ENCODE results near the gene SAFB.

Gene SAFB

GRCh38 chr19:5622465-5623396 is at the start of gene SAFB, which contains the start of gene SAFB2:
Gene SAFB, plus strand, starts transcription at chr19:5623083. Its CDS starts 123 bp downstream, at chr19:5623206.
Gene SAFB2, minus strand, starts transcription at chr19:5622776. Its CDS starts 61 bp downstream, at chr19:5622715.
- in situ Hi-C loops (cut with MboI; ENCODE audit: low sequenced_read_pairs) = no loop called here

- in situ Hi-C loops (cut with MboI; ENCODE audit: low sequenced_read_pairs) = no loop called here
Measured at GRCh38 chr19:5575590-5575989, 47.3 kb upstream of the SAFB start.

- in situ Hi-C loops (cut with MboI; ENCODE audit: low sequenced_read_pairs) = no loop called here
Measured at GRCh38 chr19:5578097-5578846, 44.6 kb upstream of the SAFB start.

- in situ Hi-C loops (cut with MboI; ENCODE audit: low sequenced_read_pairs) = no loop called here
Measured at GRCh38 chr19:5579286-5579685, 43.6 kb upstream of the SAFB start.

GRCh38 chr19:5579697-5580096 is 43.2 kb upstream of the SAFB start:
- in situ Hi-C loops (cut with MboI; ENCODE audit: low sequenced_read_pairs) = no loop called here

GRCh38 chr19:5580161-5580571 is 42.7 kb upstream of the SAFB start:
- in situ Hi-C loops (cut with MboI; ENCODE audit: low sequenced_read_pairs) = no loop called here

GRCh38 chr19:5585461-5586299 is 37.2 kb upstream of the SAFB start:
- in situ Hi-C loops (cut with MboI; ENCODE audit: low sequenced_read_pairs) = no loop called here

GRCh38 chr19:5586300-5587070 is 36.4 kb upstream of the SAFB start:
- in situ Hi-C loops (cut with MboI; ENCODE audit: low sequenced_read_pairs) = no loop called here

GRCh38 chr19:5587071-5587455 is 35.8 kb upstream of the SAFB start:
- in situ Hi-C loops (cut with MboI; ENCODE audit: low sequenced_read_pairs) = no loop called here

GRCh38 chr19:5587661-5588060 is 35.2 kb upstream of the SAFB start:
- in situ Hi-C loops (cut with MboI; ENCODE audit: low sequenced_read_pairs) = no loop called here

- in situ Hi-C loops (cut with MboI; ENCODE audit: low sequenced_read_pairs) = no loop called here
Measured at GRCh38 chr19:5588441-5588840, 34.4 kb upstream of the SAFB start.

- in situ Hi-C loops (cut with MboI; ENCODE audit: low sequenced_read_pairs) = no loop called here
Measured at GRCh38 chr19:5588906-5589676, 33.8 kb upstream of the SAFB start.

GRCh38 chr19:5590151-5590864 is 32.6 kb upstream of the SAFB start:
- in situ Hi-C loops (cut with MboI; ENCODE audit: low sequenced_read_pairs) = no loop called here

GRCh38 chr19:5590865-5591154 is 32.1 kb upstream of the SAFB start:
- in situ Hi-C loops (cut with MboI; ENCODE audit: low sequenced_read_pairs) = no loop called here

GRCh38 chr19:5591476-5591875 is 31.4 kb upstream of the SAFB start:
- in situ Hi-C loops (cut with MboI; ENCODE audit: low sequenced_read_pairs) = no loop called here

GRCh38 chr19:5592531-5593342 is 30.1 kb upstream of the SAFB start:
- in situ Hi-C loops (cut with MboI; ENCODE audit: low sequenced_read_pairs) = no loop called here

GRCh38 chr19:5593343-5594255 is 29.3 kb upstream of the SAFB start:
- in situ Hi-C loops (cut with MboI; ENCODE audit: low sequenced_read_pairs) = no loop called here
